ENCODE results near the gene COX4I1. TPM values are rescaled to one million over a fixed set of nuclear protein-coding genes. Genes with fewer than 3 reads are reported as not detected.

COX4I1 gene
- total and polyA plus RNA-seq, 9 of the 15 experiments (the other 6 are each of a cell fraction or from before 2014, with no cell fraction given), result 651 to 2,356 (median 1,032) TPM

DNA sequence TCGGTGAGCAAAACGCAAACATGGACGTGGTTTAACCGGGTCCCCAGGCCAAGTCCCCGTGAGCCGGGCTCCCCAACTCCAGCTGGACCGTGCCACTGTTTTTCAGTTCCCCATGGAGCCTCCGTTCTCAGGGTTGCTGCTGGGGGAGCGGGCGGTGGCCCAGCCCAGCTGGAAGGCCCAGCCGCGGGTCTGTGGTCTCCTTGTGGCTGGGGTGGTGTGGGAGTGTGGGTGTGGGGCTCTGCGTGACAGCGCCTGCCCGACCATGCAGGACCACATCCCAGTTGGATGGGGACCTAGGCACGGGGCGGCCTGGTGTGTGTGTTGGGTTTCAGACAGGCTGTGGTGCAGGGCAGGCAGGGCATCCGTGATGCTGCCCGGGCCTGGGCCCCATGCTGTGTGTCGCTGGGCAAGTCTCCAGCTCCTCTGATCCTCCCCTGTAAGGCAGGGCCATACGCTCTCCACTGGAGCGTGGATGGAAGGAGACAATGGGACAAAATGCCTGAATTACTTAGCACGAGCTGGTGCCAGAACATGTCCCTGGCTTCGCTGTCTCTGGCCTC lies 40.3 kb downstream of the COX4I1 start:
- intact Hi-C loops (cut with micrococcal nuclease) (no loop called here), in situ Hi-C loops (cut with MboI) (no loop called here)
- ATAC-seq (no peak), FAIRE-seq (no peak), DNase-seq (ENCODE audit: extremely low read depth in 1 of 4, low spot score in 3 of 4) (no peak)
- H3K36me3 ChIP-seq (ENCODE audit: control insufficient read depth, insufficient read depth, low read length), result no peaks in the 10 kb centered on the region
- no peak overlapping the region for H2AFZ ChIP-seq (ENCODE audit: low read depth, low read length)
- H3K4me2 ChIP-seq (ENCODE audit: insufficient read depth, low read length), result no peak overlapping the region
- no peak overlapping the region for H3K9ac ChIP-seq (ENCODE audit: insufficient read depth in 1 of 2, low read depth in 2 of 2, low read length in 2 of 2)
- no peaks in the 10 kb centered on the region for H3K79me2 ChIP-seq (ENCODE audit: control insufficient read depth, insufficient read depth, low read length)
- H3K9me1 ChIP-seq (ENCODE audit: control insufficient read depth, insufficient read depth, low read length), result peaks cover 3% of the 10 kb centered on the region
- peaks cover 0 to 5% of the 10 kb centered on the region in 2 experiments; a peak in 2 of 5 replicates for H3K4me1 ChIP-seq (replicated peaks in 1 of 2; ENCODE audit: control insufficient read depth in 2 of 2, insufficient read depth in 2 of 2, low read length in 2 of 2)
- peaks cover 56 to 85% of the 10 kb centered on the region in 2 experiments for H3K27me3 ChIP-seq (ENCODE audit: control insufficient read depth in 2 of 2, insufficient read depth in 2 of 2, low read length in 2 of 2)
- WGBS (ENCODE audit: insufficient coverage, low coverage, missing lambda C conversion rate), result 0% methylated on average over 23 of the region's 24 CpGs
- no TSS peak for BruUV-seq (replicated peaks)
- peaks cover 3% of the 10 kb centered on the region; the same call in 1 of the 2 replicates for H4K20me1 ChIP-seq (replicated peaks; ENCODE audit: control insufficient read depth, insufficient read depth, low read length)
- no peak overlapping the region for H3K4me3 ChIP-seq
- ChIA-PET CTCF (ENCODE audit: low intra/inter-chr PET ratio) (no interaction called here), POLR2A (no interaction called here)
- no peaks in the 10 kb centered on the region; the same call in 1 of the 2 replicates for H3K9me3 ChIP-seq (replicated peaks; ENCODE audit: control insufficient read depth, insufficient read depth, low read depth, low read length)
- no peak overlapping the region for H3K27ac ChIP-seq (ENCODE audit: extremely low read depth, low read depth, low read length)
- TF ChIP-seq ZNF780A (CRISPR knock-in tag; IDR thresholded peaks at IDR 0.05) (no peak), ZNF407 (IDR thresholded peaks at IDR 0.05; ENCODE audit: low read depth) (no peak), IRF1 (CRISPR knock-in tag; IDR thresholded peaks at IDR 0.05; ENCODE audit: borderline replicate concordance) (no peak), EHMT2 (IDR thresholded peaks at IDR 0.05) (no peak), TCF7L2 (IDR thresholded peaks at IDR 0.05; ENCODE audit: low read depth, low read length) (no peak), TGIF2 (CRISPR knock-in tag; IDR thresholded peaks at IDR 0.05) (no peak), ZNF75A (CRISPR knock-in tag; IDR thresholded peaks at IDR 0.05) (no peak)
- TF ChIP-seq, protein P1, sequence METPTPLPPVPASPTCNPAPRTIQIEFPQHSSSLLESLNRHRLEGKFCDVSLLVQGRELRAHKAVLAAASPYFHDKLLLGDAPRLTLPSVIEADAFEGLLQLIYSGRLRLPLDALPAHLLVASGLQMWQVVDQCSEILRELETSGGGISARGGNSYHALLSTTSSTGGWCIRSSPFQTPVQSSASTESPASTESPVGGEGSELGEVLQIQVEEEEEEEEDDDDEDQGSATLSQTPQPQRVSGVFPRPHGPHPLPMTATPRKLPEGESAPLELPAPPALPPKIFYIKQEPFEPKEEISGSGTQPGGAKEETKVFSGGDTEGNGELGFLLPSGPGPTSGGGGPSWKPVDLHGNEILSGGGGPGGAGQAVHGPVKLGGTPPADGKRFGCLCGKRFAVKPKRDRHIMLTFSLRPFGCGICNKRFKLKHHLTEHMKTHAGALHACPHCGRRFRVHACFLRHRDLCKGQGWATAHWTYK (CRISPR knock-in tag; IDR thresholded peaks at IDR 0.05), result no peak
